K562 (cell line): ENCODE results near the gene LRCOL1. TPM values are rescaled to one million over a fixed set of nuclear protein-coding genes. Genes with fewer than 3 reads are reported as not detected.

ENCODE experiments used
- ATAC-seq: fragments of 200-7000 bp; cut with Tn5 transposase; 3 replicates; pipeline ENCODE4 v1.9.1; 2020; ENCODE audit warnings: moderate library complexity
- BruUV-seq: library from RNA; stranded (reverse); fragments of 400-500 nt; replicated peaks from 2 replicates; lab custom pipeline; 2021; lab: Mats Ljungman, UMichigan
- CTCF ChIA-PET: fragments of 300-600 bp; formaldehyde crosslinking; extraction: SDS; loops from one replicate; lab custom pipeline; 2021; ENCODE audit warnings: low intra/inter-chr PET ratio; lab: Yijun Ruan, JAX
- POLR2A ChIA-PET: fragments of 300-600, 350-650 bp; sonication (Branson Sonifier 250); formaldehyde crosslinking; extraction: SDS; loops from one replicate; lab custom pipeline; 2021; ENCODE audit warnings: antibody characterized with exemption, inconsistent platforms; lab: Yijun Ruan, JAX
- DNase-seq, 4 experiments: peaks; one replicate each; pipeline versions ENCODE4 v3.0.0 to v3.0.0-alpha.2; 2011 to 2018; ENCODE audit warnings: low spot score in 3 of 4, mixed read lengths in 3 of 4; ENCODE audit errors: extremely low read depth in 1 of 4
- FAIRE-seq: peaks from 2 replicates; lab custom pipeline; 2011; peaks lifted over from hg19 to GRCh38; lab: Jason Lieb, UNC
- H2AFZ ChIP-seq: 2 replicates; pipeline ENCODE4 v1.6.0; 2011; ENCODE audit warnings: low read depth, low read length, control low read depth, inconsistent platforms
- H3K27ac ChIP-seq: fragments of 200-600 bp; 3 replicates; pipeline ENCODE4 v1.8.0; 2011; ENCODE audit warnings: low read depth, mild to moderate bottlenecking, control low read depth, inconsistent platforms, low read length, moderate library complexity, mixed read lengths; ENCODE audit errors: extremely low read depth
- H3K27me3 ChIP-seq, 2 experiments: fragments of 300-600 bp in 1 of 2; 2 replicates in 1 of 2; 3 replicates in 1 of 2; pipeline versions ENCODE4 v1.6.0 to v1.8.0; 2011; ENCODE audit warnings: inconsistent platforms in 2 of 2, low read length in 2 of 2, mild to moderate bottlenecking in 1 of 2, mixed read lengths in 1 of 2, moderate library complexity in 1 of 2; ENCODE audit not compliant: control insufficient read depth in 2 of 2, insufficient read depth in 2 of 2
- H3K36me3 ChIP-seq: fragments of 300-600 bp; 3 replicates; pipeline ENCODE4 v1.8.0; 2011; ENCODE audit warnings: mild to moderate bottlenecking, low read length, inconsistent platforms; ENCODE audit not compliant: control insufficient read depth, insufficient read depth
- H3K4me1 ChIP-seq, 2 experiments: fragments of 200-600 bp in 1 of 2; replicated peaks in 1 of 2; 2 replicates in 1 of 2; 3 replicates in 1 of 2; pipeline versions ENCODE4 v1.5.1 to v1.8.0; 2011; ENCODE audit warnings: inconsistent platforms in 2 of 2, low read length in 2 of 2, mild to moderate bottlenecking in 1 of 2, mixed read lengths in 1 of 2, moderate library complexity in 1 of 2; ENCODE audit not compliant: control insufficient read depth in 2 of 2, insufficient read depth in 2 of 2
- H3K4me2 ChIP-seq: 2 replicates; pipeline ENCODE4 v1.6.1; 2011; ENCODE audit warnings: low read length, control low read depth, inconsistent platforms, mixed read lengths; ENCODE audit not compliant: insufficient read depth
- H3K4me3 ChIP-seq: fragments of 200-600 bp; sonication (generic), shearing (Covaris generic); 2 replicates; pipeline ENCODE4 v1.5.1; 2016; ENCODE audit warnings: control low read depth, inconsistent platforms
- H3K79me2 ChIP-seq: fragments of 200-600 bp; 3 replicates; pipeline ENCODE4 v1.8.0; 2011; ENCODE audit warnings: low read length, inconsistent platforms; ENCODE audit not compliant: control insufficient read depth, insufficient read depth
- H3K9ac ChIP-seq, 2 experiments: 2 replicates each; pipeline versions ENCODE4 v1.6.0 to v1.6.1; 2011; ENCODE audit warnings: low read depth in 2 of 2, low read length in 2 of 2, control low read depth in 1 of 2, inconsistent platforms in 1 of 2, mild to moderate bottlenecking in 1 of 2, mixed read lengths in 1 of 2; ENCODE audit not compliant: insufficient read depth in 1 of 2
- H3K9me1 ChIP-seq: one replicate; pipeline ENCODE4 v1.6.0; 2011; ENCODE audit warnings: inconsistent platforms, mild to moderate bottlenecking, low read length, moderate library complexity; ENCODE audit not compliant: control insufficient read depth, insufficient read depth
- H3K9me3 ChIP-seq: replicated peaks from 2 replicates; pipeline ENCODE4 v1.5.1; 2011; ENCODE audit warnings: low read depth, low read length, inconsistent platforms; ENCODE audit not compliant: control insufficient read depth, insufficient read depth
- H4K20me1 ChIP-seq: replicated peaks from 2 replicates; pipeline ENCODE4 v1.6.1; 2011; ENCODE audit warnings: low read length, inconsistent platforms, mixed read lengths; ENCODE audit not compliant: control insufficient read depth, insufficient read depth
- ASH1L ChIP-seq: fragments of 450-650 bp; IDR thresholded peaks from 2 replicates; pipeline ENCODE4 v1.6.1; 2018; ENCODE audit warnings: borderline replicate concordance, mild to moderate bottlenecking, low read depth; ENCODE audit not compliant: partially characterized antibody
- CBFB ChIP-seq: sonication (generic); formaldehyde crosslinking; IDR thresholded peaks from 2 replicates; pipeline ENCODE4 v1.4.0; 2020; ENCODE audit warnings: mild to moderate bottlenecking, missing genetic modification reagents
- CREB1 ChIP-seq, 2 experiments: sonication (generic) in 1 of 2; formaldehyde crosslinking in 1 of 2; IDR thresholded peaks; 2 replicates each; pipeline versions ENCODE4 v1.6.1 to v1.8.0; 2012 to 2022; ENCODE audit warnings: inconsistent platforms in 1 of 2, mild to moderate bottlenecking in 1 of 2, missing genetic modification reagents in 1 of 2, moderate library complexity in 1 of 2
- CREM ChIP-seq: IDR thresholded peaks from 2 replicates; pipeline ENCODE4 v1.6.1; 2014; ENCODE audit warnings: antibody characterized with exemption, low read depth
- FUS ChIP-seq: fragments of 200-400 bp; formaldehyde crosslinking; optimal IDR thresholded peaks from 2 replicates; pipeline ENCODE3; 2017; ENCODE audit warnings: low read depth, low read length
- HDGF ChIP-seq: fragments of 450-650 bp; IDR thresholded peaks from 2 replicates; pipeline ENCODE4 v1.6.1; 2016
- JUND ChIP-seq, 2 experiments: IDR thresholded peaks; 2 replicates in 1 of 2; 3 replicates in 1 of 2; pipeline ENCODE4 v1.6.1; 2011; ENCODE audit warnings: borderline replicate concordance in 2 of 2, low read depth in 2 of 2, low read length in 2 of 2, improper control_type of control experiment in 1 of 2, missing biosample characterization in 1 of 2, missing genetic modification characterization in 1 of 2, missing genetic modification reagents in 1 of 2
- NFYB ChIP-seq: IDR thresholded peaks from 2 replicates; pipeline ENCODE4 v1.6.1; 2011; ENCODE audit warnings: mild to moderate bottlenecking, moderate library complexity; ENCODE audit not compliant: insufficient read length; ENCODE audit errors: extremely low read depth
- NRF1 ChIP-seq, 2 experiments: fragments of 450-650 bp; IDR thresholded peaks in 1 of 2; conservative IDR thresholded peaks in 1 of 2; 2 replicates each; pipeline ENCODE4 v1.6.1; 2014; ENCODE audit warnings: mild to moderate bottlenecking in 2 of 2
- TAF7 ChIP-seq: fragments of 450-650 bp; IDR thresholded peaks from 2 replicates; pipeline ENCODE4 v1.6.1; 2016; ENCODE audit warnings: missing genetic modification characterization, missing compliant biosample characterization
- ZNF24 ChIP-seq: fragments of 450-650 bp; IDR thresholded peaks from 2 replicates; pipeline ENCODE4 v1.6.1; 2016
- WGBS: fragments of 100-300 bp; shearing (Covaris generic); methylation state at CpG from one replicate; pipeline ENCODE4 v1.1.6; 2016; ENCODE audit warnings: low coverage, mixed read lengths; ENCODE audit not compliant: insufficient coverage; ENCODE audit errors: missing lambda C conversion rate; 5-methylcytosine and 5-hydroxymethylcytosine counted together
- in situ Hi-C: fragments of 300-500 bp; cut with MboI; formaldehyde crosslinking; loops from 4 replicates; pipeline ENCODE4 v1.15.0; 2018; ENCODE audit warnings: inconsistent platforms, mixed read lengths
- intact Hi-C: fragments of 100-400 bp; cut with micrococcal nuclease; formaldehyde crosslinking; loops from 2 replicates; pipeline ENCODE4 v1.14.2; 2022
- polyA plus RNA-seq, 8 experiments: library from polyadenylated mRNA; depleted of rRNA in 4 of 8; stranded (reverse) in 5 of 8; unstranded in 3 of 8; fragments of >200 nt; fragmentation: Nextera tagmentation in 2 of 8; fragmentation: Illumina TruSeq in 1 of 8; extraction: Ambion mirVana in 2 of 8; extraction: Trizol in 1 of 8; gene quantifications; 2 replicates each; pipeline versions ENCODE4 v1.2.1 to v1.2.3, GENCODE V29; 2011 to 2014; ENCODE audit warnings: inconsistent platforms in 1 of 8, missing spikeins in 1 of 8
- total RNA-seq, 7 experiments: library from RNA; depleted of rRNA in 6 of 7; stranded (reverse); fragments of >200 nt in 6 of 7; fragmentation: Illumina TruSeq in 2 of 7; extraction: Trizol in 2 of 7; gene quantifications; 2 replicates each; pipeline versions ENCODE4 v1.2.1 to v1.2.3, GENCODE V29; 2011 to 2021; ENCODE audit warnings: low replicate concordance in 1 of 7
- TF ChIP-seq, protein P1 (sequence below): fragments of 200-800 bp; sonication (Bioruptor generic); IDR thresholded peaks from 2 replicates; pipeline ENCODE4 v1.6.1; 2016; ENCODE audit warnings: missing genetic modification characterization, missing compliant biosample characterization
- TF ChIP-seq, protein P2 (sequence below): sonication (generic); formaldehyde crosslinking; IDR thresholded peaks from 2 replicates; pipeline ENCODE4 v1.8.0; 2022; ENCODE audit warnings: missing genetic modification reagents, mild to moderate bottlenecking, moderate library complexity, borderline replicate concordance
- TF ChIP-seq, protein P3 (sequence below): fragments of 250-450 bp; sonication (Bioruptor Pico); IDR thresholded peaks from 2 replicates; pipeline ENCODE4 v1.5.0; 2021
- TF ChIP-seq, protein P4 (sequence below): sonication (generic); formaldehyde crosslinking; IDR thresholded peaks from 2 replicates; pipeline ENCODE4 v1.9.0; 2022; ENCODE audit warnings: mild to moderate bottlenecking, missing genetic modification reagents

Gene LRCOL1
- total and polyA plus RNA-seq, 9 of the 15 experiments (the other 6 are each of a cell fraction or from before 2014, with no cell fraction given), result not detected

DNA sequence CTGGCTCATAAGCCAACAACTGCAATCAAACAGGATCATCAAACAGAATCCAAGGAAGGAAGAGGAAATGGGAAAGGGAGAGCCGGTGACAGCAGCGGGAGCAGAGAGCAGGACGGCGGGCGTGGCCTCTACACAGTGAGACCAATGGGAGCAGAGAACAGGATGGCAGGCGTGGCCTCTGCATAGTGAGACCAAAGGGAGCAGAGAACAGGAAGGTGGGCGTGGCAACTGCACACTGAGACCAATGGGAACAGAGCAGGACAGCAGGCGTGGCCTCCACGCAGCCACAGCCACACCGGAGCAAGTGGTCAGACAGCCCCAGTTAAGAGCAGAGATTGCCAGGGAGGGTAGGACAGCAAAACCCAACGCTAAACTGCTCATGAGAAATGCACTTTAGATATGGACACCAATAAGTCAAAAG is 16.4 kb downstream of the LRCOL1 start:
- intact Hi-C loops, result no loop called here
- Histone ChIP-seq H3K4me2 (peak overlapping the region; percentile 73), H2AFZ (peak overlapping the region; percentile 71), H3K9me3 (no peaks in the 10 kb centered on the region; the same call in 1 of the 2 replicates), H4K20me1 (0 out of 2 replicates have a peak, but pooled peaks cover 5% of the 10 kb centered on the region), H3K4me1 (peaks cover 2 to 48% of the 10 kb centered on the region in 2 experiments; a peak in 2 of 5 replicates), H3K79me2 (no peaks in the 10 kb centered on the region), H3K4me3 (no peak overlapping the region), H3K9me1 (no peaks in the 10 kb centered on the region), H3K27ac (no peak overlapping the region), H3K36me3 (no peaks in the 10 kb centered on the region), H3K9ac (no peak overlapping the region), H3K27me3 (peaks cover 32 to 59% of the 10 kb centered on the region in 2 experiments)
- ChIA-PET CTCF (no interaction called here), POLR2A (no interaction called here)
- WGBS, result 2% methylated on average over 11 of the region's 11 CpGs
- FAIRE-seq (peak; percentile 98), ATAC-seq (peak; percentile 100), DNase-seq (peak; percentile 89 to 96 (median 92))
- BruUV-seq, result no TSS peak
- in situ Hi-C loops, result no loop called here
- TF ChIP-seq CREM (peak; percentile 25; the same call in 1 of the 2 replicates), CREB1 (IDR thresholded peaks at IDR 0.05) (0 out of 2 replicates have a peak, but pooled peaks have one; percentile 27), CREB1 (CRISPR knock-in tag; IDR thresholded peaks at IDR 0.05) (peak; percentile 56; the same call in 1 of the 2 replicates), TAF7 (tag) (no peak), HDGF (0 out of 2 replicates have a peak, but pooled peaks have one; percentile 61), FUS (no peak), NFYB (peak; percentile 23), ASH1L (no peak), JUND (IDR thresholded peaks at IDR 0.05; ENCODE audit: borderline replicate concordance, low read depth, low read length) (0 out of 2 replicates have a peak, but pooled peaks have one; percentile 20), JUND (tag; IDR thresholded peaks at IDR 0.05; ENCODE audit: borderline replicate concordance, low read depth, low read length) (no peak), CBFB (CRISPR knock-in tag) (no peak), NRF1 (conservative IDR thresholded peaks at IDR 0.05 in 1 of 2, IDR thresholded peaks at IDR 0.05 in 1 of 2) (peak; percentile 79 to 84), ZNF24 (no peak)
- TF ChIP-seq, protein P1, sequence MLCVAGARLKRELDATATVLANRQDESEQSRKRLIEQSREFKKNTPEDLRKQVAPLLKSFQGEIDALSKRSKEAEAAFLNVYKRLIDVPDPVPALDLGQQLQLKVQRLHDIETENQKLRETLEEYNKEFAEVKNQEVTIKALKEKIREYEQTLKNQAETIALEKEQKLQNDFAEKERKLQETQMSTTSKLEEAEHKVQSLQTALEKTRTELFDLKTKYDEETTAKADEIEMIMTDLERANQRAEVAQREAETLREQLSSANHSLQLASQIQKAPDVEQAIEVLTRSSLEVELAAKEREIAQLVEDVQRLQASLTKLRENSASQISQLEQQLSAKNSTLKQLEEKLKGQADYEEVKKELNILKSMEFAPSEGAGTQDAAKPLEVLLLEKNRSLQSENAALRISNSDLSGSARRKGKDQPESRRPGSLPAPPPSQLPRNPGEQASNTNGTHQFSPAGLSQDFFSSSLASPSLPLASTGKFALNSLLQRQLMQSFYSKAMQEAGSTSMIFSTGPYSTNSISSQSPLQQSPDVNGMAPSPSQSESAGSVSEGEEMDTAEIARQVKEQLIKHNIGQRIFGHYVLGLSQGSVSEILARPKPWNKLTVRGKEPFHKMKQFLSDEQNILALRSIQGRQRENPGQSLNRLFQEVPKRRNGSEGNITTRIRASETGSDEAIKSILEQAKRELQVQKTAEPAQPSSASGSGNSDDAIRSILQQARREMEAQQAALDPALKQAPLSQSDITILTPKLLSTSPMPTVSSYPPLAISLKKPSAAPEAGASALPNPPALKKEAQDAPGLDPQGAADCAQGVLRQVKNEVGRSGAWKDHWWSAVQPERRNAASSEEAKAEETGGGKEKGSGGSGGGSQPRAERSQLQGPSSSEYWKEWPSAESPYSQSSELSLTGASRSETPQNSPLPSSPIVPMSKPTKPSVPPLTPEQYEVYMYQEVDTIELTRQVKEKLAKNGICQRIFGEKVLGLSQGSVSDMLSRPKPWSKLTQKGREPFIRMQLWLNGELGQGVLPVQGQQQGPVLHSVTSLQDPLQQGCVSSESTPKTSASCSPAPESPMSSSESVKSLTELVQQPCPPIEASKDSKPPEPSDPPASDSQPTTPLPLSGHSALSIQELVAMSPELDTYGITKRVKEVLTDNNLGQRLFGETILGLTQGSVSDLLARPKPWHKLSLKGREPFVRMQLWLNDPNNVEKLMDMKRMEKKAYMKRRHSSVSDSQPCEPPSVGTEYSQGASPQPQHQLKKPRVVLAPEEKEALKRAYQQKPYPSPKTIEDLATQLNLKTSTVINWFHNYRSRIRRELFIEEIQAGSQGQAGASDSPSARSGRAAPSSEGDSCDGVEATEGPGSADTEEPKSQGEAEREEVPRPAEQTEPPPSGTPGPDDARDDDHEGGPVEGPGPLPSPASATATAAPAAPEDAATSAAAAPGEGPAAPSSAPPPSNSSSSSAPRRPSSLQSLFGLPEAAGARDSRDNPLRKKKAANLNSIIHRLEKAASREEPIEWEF, result no peak
- TF ChIP-seq, protein P2, sequence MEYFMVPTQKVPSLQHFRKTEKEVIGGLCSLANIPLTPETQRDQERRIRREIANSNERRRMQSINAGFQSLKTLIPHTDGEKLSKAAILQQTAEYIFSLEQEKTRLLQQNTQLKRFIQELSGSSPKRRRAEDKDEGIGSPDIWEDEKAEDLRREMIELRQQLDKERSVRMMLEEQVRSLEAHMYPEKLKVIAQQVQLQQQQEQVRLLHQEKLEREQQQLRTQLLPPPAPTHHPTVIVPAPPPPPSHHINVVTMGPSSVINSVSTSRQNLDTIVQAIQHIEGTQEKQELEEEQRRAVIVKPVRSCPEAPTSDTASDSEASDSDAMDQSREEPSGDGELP, result peak; percentile 17; the same call in 1 of the 2 replicates
- TF ChIP-seq, protein P3, sequence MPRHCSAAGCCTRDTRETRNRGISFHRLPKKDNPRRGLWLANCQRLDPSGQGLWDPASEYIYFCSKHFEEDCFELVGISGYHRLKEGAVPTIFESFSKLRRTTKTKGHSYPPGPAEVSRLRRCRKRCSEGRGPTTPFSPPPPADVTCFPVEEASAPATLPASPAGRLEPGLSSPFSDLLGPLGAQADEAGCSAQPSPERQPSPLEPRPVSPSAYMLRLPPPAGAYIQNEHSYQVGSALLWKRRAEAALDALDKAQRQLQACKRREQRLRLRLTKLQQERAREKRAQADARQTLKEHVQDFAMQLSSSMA, result no peak
- TF ChIP-seq, protein P4, sequence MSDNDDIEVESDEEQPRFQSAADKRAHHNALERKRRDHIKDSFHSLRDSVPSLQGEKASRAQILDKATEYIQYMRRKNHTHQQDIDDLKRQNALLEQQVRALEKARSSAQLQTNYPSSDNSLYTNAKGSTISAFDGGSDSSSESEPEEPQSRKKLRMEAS (CRISPR knock-in tag), result 0 out of 2 replicates have a peak, but pooled peaks have one; percentile 41
